ENCODE results near the gene MEIOB.
"Not testable (repeated sequence)": the region's sequence is repeated elsewhere in the genome, so short reads cannot be mapped to it uniquely, and the experiment has no call there.

Gene MEIOB

DNA sequence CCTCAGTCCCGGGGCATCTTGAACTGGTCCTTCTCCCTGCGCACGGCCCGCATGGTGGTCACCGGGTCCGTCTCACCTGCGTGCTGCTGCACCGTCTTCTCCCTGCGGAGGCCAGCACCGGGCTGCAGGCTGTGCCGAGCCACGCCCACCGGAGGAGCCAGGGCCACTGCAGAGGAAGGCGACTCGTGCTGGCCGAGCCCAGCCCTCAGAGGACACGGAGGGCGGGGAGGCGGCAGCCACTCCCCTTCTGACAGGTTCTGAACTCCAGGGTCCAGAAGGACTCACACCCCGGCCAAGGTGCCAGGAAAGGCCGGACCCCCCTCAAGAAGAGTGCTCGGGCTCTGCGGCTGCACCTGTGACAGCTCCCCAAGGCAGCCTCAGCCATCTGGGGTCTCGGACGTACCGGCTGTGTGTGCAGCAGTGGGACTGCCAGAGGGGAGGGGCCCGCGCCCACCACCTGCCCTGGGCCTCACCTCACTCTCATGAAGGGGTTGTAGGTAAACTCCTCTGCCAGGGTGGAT, 62.6 kb downstream of the MEIOB start:
- no peak for DNase-seq

DNA sequence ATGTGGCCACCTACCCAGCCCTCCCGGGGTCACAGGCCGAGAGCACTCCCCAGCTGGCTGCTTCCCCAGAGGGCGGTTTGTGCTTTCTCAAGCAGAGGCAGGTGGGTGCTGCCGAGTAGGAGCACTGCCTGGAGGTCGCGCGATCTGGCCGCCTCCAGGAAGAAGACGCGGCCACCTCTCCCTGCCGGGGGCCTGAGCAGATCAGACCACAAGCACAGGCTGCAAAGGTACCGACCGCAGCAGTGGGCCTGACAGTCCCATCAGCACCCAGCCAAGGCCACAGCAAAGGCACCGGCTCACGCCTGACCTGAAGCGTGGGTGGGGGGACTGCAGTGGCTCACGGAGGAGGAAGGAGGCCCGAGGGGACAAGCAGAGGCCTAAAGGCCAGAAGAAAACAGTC, 63.3 kb downstream of the MEIOB start:
- no peak for DNase-seq

DNA sequence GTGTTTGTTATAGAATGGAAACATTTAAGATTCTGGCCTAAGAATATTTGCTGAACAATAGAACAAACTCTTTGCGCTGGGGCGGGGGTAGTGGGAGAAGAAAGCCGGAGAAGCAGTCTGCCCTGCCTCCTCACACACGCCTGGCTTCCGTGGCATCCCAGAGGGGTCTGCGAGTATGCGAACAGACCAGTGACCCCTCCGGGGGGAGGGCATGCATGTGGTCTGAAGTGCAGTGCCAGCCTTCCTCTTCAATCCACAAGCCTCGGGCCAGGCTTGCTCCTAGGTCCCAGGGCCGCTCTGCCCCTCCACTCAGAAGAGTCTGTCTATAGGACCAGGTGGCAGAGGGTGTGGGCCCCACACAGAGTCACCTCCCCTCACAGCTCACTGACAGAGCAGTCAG, 64.3 kb downstream of the MEIOB start:
- DNase-seq = no peak

DNA sequence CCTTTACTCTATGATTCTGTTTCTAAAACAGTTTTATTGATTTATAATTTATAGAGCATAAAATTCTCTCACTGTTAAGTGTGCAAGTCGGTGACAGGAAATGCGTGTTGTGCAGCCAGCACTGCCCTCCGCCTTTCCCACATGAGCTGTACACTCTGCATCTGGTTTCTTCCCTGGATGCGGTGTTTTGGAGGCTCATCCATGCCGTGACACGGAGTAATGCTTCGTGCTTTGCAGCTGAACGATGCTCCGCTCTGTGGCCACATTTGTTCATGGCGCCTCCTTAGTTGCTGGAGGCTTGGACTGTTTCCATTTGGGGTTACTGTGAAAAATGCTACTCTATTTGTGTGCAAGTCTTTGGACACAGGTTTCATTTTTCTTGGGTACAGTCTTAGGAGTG, 71.3 kb downstream of the MEIOB start:
- no peak for DNase-seq

DNA sequence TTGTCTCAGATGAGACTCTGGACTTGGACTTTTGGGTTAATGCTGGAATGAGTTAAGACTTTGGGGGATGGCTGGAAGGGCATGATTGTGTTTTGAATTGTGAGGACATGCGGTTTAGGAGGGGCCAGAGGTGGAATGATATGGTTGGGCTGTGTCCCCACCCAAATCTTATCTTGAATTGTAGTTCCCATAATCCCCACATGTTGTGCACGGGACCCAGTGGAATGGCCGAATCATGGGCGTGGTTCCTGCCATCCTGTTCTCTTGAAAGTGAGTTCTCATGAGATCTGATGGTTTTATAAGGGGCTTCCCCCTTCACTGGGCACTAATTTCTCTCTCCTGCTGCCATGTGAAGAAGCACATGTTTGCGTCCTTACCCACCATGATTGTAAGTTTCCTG, 72.7 kb downstream of the MEIOB start:
- not testable (repeated sequence) for DNase-seq

DNA sequence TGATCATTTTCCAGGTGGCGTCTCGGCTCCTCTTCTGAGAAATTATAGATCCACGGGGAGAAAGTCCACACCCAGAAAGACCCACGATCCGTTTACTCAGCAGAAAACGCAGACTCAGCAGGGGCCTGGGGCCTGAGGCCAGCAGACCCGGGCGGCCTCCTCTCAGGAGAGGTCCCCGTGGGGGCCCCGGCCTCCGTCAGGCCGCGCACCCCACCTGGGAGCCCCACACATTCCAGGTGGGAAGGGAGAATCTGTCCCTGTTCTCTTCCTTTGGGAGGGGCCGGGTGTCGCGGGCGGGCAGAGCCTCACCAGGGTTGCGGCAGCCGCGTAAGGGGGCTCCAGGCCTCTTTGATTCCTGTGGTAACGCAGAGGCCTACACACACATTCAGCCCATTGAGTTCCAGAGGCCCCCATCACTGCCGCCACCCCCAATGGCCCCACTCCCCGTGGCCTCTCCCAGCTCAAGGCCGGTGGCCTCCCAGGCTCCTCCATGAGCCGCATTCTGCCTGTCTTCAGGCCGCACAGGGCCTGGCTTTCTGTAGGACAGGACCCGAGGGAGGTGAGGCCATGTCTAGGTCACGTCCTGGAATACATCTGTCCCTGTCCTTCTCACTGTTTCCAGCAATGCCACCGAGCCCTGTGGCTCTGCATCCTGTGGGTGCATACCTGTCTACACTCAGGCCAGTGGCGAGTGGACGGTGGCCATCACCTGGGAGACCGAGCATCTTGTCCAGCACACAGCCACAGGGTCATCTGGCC, 76.9 kb downstream of the MEIOB start:
- no peak for DNase-seq

DNA sequence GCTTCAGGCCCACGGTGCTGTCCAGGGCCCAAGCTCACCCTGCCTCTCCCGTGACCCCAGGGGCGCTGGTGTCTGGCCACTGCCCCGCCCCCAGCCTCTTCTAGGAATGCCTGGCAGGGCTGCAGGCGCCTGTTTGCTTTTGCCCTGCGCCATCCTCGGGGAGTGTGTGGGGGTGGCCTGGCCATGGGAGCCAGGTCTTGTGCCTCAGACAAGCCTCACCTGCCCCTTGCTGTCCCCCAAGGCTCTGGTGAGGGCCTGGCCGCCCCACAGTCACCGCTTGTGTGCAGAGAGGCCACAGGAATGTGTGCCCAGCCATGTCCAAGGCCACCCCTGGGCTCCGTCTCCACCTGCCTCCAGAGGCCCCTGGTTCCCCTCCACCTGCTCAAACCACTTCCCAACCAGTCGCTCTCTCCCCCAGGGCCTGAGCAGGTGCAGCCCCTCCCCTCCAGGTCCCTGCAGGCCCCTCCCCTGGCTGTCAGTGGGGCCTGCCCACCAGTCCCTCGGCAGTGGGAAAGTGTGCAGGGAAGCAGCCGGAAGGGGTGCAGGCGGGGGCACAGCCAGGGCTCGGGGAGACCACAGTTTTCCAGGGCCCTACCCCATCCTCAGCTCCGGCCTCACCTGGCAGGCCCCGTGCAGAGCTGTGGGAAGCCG, 77.6 kb downstream of the MEIOB start:
- DNase-seq = no peak

DNA sequence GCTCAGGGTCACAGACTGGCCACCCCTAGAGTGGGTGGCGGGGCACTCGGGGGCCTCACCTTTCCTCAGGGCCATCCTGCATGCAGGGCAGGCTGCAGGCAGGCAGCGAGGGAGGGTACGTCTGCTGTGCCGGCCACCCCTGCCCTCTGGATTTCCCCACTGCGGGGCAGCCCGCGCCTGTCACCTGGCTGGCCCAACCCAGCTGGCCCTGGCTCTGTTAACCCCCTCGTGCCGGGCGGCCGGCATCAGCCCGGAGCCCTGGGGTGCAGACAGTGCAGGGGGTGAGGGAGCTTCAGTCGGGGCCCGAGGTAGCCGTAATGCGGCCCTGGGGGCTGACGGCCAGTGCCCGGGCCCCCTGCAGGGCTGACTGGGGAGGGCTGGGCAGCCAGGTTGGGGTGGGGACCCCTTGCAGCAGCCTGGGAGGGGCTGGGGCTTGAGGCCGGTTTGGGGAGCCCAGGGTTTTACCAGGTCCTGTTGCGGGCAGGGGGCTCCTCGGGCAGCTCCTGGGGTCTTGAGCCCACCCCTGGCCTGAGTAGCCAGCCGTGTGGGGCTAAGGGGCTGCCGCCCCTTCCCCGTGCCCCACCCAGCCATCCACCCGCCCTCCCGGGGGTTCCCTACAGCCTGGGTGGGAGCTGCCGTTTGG, 78.3 kb downstream of the MEIOB start, which contains the start of gene IGFALS:
TSS of gene IGFALS (minus strand) at position 128 of the 643 bp plus-strand sequence. CDS start at position 75, 53 bp downstream.
- no peak for DNase-seq

DNA sequence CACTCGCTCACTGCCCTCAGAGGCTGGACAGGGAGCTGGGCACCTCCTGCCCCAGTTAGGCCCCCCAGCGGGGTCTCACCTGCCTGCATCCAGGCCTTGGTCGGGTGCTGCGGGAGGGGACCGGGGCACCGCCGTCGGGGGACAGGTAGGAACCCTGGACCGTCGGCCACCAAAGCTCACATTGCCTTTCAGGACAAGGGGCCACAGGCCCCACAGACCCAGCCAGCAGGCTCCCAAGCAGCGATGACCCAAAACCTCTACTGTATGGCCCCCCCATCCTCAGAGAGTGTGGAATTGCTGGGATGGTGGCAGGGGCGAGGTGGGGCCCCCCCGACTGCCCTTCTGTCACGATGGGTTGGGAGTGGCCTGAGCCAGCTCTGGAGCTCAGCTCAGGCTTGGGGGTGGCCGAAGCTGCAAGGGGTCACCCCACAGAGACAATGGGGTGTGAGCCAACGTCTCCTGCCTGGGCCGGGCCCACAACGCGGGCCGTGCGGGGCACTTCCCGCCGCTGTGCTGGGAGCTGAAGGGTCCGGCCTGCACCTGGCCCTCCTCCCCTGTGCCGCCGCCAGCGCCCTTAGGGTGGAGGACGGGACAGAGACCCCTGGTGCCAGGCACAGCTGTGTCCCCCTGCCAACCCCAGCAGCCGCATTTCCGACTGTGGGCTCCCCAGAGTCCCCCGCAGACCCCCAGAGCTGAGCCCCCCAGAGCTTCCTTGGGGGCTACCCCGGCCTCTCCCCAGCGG, 79.0 kb downstream of the MEIOB start:
- no peak for DNase-seq

DNA sequence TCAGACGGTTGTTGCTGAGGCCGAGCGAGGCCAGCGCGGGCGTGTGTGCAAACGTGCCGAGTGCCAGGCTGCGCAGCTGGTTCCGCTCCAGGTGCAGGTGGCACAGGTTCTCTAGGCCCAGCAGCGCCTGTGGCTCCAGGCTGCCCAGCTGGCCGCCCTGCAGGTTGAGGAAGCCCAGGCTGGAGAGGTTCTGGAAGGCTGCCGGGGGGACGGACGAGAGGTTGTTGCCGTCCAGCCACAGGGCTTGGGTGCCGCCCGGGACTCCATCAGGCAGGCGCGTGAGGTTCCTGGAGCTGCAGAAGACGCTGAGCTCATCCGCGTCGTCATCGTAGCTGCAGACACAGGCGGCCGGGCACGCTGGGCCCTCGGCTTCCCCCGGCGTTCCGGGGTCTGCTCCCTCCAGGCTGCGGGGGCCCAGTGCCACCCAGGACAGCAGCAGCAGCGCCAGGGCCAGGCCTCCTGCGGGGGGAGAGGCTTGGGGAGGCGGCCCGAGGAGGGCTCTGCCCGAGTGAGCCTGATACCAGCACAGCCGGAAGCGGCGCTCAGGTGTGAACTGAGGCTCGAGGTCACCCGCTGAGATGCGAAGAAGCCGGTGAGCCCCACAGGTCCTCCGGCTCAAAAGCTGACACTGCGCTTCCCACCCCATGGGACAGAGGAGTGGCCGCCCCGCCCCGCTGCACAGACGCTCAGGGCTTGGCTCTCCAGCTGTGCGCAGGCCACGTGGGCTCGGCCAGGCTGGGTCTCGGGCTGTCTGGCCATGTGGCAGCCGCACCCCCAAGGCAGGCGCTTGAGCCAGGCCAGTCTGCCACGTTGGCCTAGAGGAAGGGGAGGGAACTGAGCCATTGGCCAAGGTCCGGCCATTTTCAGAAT, 79.8 kb downstream of the MEIOB start:
- no peak for DNase-seq

DNA sequence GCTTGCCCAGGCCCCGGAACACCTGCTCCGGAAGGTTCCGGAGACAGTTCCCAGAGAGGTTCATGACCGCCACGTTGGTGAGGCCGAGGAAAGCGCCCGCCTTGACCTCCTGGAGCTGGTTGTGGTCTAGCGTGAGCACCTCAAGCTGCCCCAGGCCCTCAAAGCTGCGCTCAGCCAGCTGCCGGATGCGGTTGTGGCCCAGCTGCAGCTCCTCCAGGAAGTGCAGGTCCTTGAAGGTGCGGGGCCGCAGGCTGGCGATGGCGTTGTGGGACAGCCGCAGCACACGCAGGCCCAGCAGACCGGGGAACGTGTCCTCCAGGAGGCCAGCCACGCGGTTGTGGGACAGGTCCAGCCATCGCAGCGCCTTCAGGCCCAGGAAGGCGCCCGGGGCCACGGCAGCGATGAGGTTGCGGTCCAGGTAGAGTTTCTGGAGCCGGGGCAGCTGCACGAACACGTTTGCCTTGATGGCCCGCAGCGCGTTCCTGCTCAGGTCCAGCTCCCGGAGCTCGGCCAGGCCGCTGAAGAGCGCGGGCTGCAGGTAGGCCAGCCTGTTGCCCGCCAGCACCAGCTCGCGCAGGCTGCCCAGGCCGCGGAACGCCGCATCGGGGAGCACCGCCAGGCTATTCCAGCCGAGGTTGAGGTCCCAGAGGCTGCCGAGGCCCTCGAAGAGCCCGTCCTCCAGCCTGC, 80.6 kb downstream of the MEIOB start:
- DNase-seq = no peak

DNA sequence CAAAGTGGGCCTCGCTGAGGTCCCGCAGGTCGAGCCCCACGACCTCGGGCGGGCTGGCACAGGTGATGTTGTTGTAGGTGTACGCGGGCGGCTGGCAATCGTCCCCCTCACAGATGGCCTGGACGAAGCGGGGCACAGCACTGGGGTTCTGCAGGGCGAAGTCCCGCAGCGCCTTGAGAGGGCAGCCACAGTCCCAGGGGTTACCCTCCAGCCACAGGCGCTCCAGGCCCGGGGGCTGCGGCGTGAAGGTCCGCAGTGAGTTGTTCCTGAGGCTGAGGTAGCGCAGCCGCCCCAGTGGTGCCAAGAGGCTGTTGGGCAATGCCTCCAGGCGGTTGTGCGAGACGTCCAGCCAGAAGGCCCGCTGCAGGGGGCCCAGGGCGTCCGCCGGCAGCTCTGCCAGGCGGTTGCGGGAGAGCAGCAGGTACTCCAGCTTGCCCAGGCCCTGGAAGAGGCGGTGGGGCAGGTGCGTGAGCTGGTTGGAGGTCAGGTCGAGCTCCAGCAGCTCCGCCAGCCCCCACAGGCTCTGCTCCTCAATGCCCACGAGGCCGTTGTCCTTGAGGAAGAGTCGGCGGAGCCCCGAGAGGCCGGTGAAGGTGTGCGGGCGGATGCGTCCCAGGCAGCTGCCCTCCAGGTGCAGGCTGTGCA, 81.2 kb downstream of the MEIOB start:
- no peak for DNase-seq

DNA sequence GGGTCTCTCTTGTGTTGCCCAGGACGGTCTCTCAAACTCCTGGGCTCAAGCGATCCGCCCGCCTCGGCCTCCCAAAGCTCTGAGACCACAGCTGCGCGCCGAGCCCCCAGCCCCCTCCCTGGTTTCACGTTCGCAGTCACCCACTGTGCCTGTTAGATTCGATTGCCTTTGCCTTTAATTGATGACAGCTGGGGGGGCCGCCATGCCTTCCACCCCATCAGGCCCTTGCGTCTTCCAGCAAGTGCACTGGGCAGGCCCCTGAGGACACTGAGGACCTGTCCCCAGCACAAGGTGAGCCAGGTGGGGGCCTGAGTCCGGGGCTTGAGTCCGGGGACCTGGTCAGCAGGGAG, 81.7 kb downstream of the MEIOB start:
- DNase-seq = no peak

DNA sequence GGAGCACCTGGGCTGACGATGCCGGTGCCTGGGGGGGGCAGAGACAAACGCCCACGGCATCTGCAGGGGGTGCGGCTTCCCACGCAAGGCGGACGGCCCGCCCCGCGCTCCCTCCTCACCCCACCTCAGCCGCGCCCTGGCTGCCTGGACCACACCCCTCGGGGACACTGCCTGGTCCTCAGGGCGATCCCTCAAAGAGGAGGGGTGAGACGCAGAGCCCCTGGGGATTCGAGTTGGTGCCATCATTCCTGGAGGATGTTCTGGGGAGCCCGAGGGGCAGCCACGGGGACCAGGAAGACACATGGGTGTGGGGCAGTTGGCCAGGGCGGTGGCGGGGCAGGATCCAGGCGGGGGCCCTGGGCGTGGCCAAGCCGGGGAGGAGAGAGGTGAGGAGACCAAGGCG, 82.3 kb downstream of the MEIOB start:
- no peak for DNase-seq

DNA sequence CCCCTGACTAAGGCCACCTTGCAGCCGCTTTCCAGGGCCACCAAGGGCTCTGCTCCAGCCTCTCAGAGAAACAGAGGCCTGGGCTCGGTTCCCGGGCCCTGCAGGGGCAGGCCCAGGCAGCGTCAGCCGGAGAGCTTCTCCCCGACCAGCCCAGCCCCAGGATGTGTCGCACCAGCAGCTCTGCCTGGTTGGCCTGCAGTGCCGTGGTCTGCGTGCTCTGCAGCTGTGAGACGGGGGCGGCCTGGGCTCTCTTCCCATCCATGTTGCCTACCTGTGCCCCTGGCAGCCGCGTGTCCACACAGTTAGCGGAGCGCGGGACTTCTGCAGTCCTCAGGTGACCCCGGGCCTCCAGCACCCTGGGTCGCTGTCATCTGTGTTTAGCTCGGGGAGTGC, 83.3 kb downstream of the MEIOB start:
- DNase-seq = no peak

DNA sequence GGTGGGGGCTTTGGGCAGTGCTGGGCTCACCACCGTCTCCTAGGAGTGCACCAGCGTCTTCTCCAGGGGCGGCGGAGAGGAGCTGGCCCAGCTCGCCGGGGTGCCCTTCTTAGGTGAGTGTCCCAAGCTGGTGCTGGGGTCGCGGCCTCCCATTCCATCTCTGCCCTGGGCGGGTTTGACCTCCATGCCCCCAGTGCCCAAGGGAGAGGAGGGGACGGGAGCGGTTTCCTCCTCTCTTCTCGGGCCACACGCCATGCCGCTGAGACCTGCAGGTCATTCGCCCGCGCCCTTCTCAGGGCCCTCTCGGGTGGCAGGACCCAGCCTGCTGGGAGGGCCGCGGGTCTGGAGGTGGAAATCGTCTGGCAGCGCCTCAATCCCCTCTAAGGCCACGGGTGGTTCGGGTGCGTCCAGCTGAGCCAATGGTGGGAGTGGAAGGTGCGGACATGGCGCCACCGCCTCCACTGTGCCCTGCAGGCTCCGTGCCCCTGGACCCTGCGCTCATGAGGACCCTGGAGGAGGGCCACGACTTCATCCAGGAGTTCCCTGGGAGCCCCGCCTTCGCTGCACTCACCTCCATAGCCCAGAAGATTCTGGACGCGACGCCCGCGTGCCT, 83.8 kb downstream of the MEIOB start:
- DNase-seq = no peak

DNA sequence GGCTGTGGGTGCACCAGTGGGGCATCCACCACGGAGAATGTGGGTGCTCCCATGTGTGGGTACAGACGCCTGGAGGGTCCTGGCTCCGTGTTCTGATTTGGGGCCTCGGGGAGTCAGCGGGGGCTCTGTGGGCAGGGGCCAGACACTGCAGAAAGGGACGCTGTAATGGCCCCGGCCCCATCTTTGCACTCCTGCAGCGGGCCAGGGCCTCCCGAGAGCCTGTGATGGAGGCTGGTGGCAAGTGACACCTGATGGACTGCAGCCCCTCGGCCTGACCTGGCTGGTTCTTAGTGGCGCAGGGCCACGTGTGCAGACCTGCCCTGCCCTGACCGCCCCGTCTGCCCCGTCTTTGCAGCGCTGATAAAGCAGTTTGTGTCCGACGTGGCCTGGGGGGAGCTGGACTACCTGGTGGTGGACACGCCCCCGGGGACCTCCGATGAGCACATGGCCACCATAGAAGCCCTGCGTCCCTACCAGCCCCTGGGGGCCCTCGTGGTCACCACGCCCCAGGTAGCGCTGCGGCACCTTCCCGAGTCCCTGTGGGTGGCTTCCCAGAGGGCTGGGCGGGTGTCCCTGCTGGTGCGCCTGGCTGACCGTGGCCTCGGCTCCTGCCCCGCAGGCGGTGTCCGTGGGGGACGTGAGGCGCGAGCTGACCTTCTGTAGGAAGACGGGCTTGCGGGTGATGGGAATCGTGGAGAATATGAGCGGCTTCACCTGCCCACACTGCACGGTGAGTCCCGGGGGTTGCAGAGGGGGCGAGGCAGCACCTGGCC, 84.5 kb downstream of the MEIOB start:
- DNase-seq = no peak

DNA sequence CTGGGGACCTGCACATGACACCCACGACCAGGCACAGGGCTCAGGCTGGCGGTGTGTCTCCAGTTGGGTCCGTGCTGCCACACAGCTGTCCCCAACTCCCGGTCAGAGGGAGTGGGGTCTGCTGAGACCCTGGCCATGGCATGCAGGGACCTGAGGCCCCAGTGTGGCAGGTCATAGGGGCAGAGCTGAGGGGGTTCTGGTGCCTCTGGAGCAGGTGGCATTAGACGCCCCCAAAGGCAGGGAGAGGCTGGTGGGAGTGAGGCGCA, 85.0 kb downstream of the MEIOB start:
- DNase-seq = no peak

DNA sequence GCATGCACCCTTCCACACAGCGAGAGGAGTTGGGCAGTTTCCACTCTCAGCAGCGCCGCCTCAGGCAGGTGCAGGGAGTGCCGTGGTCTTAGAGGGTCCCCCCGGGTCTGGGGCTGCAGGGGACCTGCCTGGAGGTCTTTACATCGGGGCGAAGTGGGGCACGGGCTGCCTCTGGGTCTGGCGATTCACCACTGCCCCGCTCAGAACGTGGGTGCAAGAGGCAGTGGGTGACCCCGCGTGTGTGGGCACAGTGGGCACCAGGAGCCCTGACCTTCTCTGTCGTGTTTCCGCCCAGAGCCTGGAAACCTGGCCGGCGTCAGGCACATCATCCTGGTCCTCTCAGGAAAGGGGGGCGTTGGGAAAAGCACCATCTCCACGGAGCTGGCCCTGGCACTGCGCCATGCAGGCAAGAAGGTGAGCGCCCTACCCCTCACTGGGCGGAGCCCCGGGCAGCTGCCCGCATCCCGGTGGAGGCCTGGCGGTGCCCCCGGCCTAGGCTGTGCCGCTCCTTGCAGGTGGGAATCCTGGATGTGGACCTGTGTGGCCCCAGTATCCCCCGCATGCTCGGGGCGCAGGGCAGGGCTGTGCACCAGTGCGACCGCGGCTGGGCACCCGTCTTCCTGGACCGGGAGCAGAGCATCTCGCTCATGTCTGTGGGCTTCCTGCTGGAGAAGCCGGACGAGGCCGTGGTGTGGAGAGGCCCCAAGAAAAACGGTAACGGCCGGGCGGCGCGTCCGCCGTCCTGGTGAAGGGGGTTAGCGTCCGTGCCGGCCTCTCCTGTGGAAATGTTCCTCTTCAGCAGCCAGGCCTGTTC, 85.5 kb downstream of the MEIOB start:
- no peak for DNase-seq
